Mesothelial cell of epicardium (in vitro differentiated cells): ENCODE measurements around the gene TOB2. TPM values are rescaled to one million over a fixed set of nuclear protein-coding genes. Genes with fewer than 3 reads are reported as not detected.

Source experiments
- DNase-seq, 2 experiments: peaks; one replicate each; pipeline ENCODE4 v3.0.0; 2021; ENCODE audit warnings: low spot score in 2 of 2; ENCODE audit not compliant: unreplicated experiment in 2 of 2
- H3K27ac Mint-ChIP-seq: 2 replicates; pipeline ENCODE4 v1.8.0; 2021; ENCODE audit warnings: mixed read lengths
- H3K27me3 Mint-ChIP-seq: 2 replicates; pipeline ENCODE4 v1.8.0; 2021; ENCODE audit warnings: low read depth, mixed read lengths
- H3K36me3 Mint-ChIP-seq: 2 replicates; pipeline ENCODE4 v1.8.0; 2021; ENCODE audit warnings: mixed read lengths
- H3K4me1 Mint-ChIP-seq: 2 replicates; pipeline ENCODE4 v1.8.0; 2021; ENCODE audit warnings: mixed read lengths
- H3K4me3 Mint-ChIP-seq: 2 replicates; pipeline ENCODE4 v1.8.0; 2021; ENCODE audit warnings: mild to moderate bottlenecking, moderate library complexity, mixed read lengths
- H3K9me3 Mint-ChIP-seq: 2 replicates; pipeline ENCODE4 v1.8.0; 2021; ENCODE audit warnings: mixed read lengths
- total RNA-seq: library from RNA; stranded (reverse); gene quantifications from 3 replicates; pipeline ENCODE4 v1.2.1, GENCODE V29; 2021
- TF ChIP-seq, protein P1 (sequence below): fragments of 200-600 bp; sonication (generic); IDR thresholded peaks from one replicate; pipeline ENCODE4 v1.5.0; 2021; ENCODE audit warnings: antibody characterized with exemption; ENCODE audit not compliant: unreplicated experiment

Gene TOB2, protein sequence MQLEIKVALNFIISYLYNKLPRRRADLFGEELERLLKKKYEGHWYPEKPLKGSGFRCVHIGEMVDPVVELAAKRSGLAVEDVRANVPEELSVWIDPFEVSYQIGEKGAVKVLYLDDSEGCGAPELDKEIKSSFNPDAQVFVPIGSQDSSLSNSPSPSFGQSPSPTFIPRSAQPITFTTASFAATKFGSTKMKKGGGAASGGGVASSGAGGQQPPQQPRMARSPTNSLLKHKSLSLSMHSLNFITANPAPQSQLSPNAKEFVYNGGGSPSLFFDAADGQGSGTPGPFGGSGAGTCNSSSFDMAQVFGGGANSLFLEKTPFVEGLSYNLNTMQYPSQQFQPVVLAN
- 40.2 to 44.0 TPM (median 42.1 TPM) in 3 replicates for total RNA-seq

DNA sequence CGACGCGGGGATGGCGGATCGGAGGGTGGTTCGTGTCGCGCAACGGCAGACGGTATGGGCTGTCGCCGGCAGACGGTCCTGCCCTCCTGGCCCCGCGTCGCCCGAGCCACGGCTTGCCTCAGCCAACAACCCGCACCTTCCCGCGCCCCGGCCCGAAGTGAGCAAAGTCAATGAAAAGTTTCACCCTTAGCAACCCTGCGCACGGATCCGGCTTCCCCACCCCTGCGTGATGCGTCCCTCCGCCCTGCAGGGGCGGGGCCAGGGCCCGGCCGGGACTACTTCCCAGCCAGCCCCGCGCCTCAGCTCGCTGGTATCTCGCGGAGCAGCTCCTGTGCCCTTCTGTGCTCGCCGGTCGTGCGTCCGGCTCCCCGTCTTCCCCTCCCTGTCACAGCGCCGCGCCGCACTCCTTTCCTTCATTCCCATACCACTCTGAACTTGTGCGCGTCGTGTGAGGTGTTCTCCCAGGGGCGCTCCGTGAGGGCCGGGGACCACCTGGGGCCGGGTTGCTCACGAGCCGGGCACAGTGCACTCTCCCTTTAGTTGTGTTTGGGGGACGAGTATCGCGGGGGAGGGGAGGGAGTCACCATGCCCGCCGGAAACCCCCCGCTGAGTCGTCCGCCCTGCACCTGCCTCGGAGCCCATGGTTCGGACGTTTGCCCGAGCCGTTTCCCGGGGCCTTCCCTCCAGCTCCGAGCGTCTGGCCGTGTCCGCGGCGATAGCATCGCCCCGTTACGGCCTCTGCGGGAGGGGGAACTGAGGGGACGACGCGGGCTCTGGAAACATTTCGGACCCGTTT is at the start of gene TOB2:
TSS of gene TOB2 (minus strand) at position 163 of the 796 bp plus-strand sequence. CDS start 9,456 bp downstream, outside the sequence.
- Mint-ChIP-seq H3K4me3 (peak within 1 kb of the TSS; percentile 98), H3K27me3 (no peaks in the 10 kb centered on the region), H3K36me3 (no peaks in the 10 kb centered on the region), H3K27ac (peak within 1 kb of the TSS; percentile 99), H3K4me1 (peaks cover 23% of the 10 kb centered on the region), H3K9me3 (no peaks in the 10 kb centered on the region)
- peak; percentile 84 to 95 for DNase-seq
- TF ChIP-seq, protein P1, sequence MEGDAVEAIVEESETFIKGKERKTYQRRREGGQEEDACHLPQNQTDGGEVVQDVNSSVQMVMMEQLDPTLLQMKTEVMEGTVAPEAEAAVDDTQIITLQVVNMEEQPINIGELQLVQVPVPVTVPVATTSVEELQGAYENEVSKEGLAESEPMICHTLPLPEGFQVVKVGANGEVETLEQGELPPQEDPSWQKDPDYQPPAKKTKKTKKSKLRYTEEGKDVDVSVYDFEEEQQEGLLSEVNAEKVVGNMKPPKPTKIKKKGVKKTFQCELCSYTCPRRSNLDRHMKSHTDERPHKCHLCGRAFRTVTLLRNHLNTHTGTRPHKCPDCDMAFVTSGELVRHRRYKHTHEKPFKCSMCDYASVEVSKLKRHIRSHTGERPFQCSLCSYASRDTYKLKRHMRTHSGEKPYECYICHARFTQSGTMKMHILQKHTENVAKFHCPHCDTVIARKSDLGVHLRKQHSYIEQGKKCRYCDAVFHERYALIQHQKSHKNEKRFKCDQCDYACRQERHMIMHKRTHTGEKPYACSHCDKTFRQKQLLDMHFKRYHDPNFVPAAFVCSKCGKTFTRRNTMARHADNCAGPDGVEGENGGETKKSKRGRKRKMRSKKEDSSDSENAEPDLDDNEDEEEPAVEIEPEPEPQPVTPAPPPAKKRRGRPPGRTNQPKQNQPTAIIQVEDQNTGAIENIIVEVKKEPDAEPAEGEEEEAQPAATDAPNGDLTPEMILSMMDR = no peak

DNA sequence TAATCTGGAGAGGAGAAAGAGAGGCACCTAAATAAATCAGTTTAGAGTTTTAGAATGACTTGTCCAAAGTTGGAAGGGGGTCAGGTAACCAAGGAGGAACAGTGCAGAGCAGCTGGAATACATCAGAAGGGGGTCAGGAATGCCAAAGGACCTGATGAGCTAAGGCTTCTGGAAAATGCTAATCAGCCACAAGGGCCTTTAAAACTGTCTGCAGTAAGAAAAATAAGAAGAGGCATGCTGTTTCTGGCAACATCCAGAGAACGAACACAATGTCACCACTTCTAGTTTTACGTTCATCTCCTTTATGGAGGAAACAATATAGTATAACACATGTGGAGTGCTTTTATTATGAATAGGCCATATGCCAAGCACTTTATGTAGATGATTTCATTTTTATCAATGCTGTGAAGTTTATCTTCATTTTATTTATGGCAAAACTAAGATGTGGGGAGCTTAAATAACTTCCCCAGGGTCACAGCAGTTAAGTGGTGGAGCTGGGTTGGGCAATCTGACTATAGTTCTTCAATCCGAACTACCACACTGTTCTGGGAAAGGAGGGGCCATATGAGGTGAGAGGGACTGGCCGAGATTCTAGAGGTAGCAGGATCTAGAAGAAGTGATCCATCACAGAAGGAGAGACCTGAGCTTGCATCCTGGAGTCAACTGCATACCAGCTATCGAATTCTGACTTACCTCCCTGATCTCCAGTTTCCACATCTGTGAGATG is 44.9 kb upstream of the TOB2 start:
- peak overlapping the region; percentile 8 for H3K27ac Mint-ChIP-seq
- no peak overlapping the region for H3K4me3 Mint-ChIP-seq
- H3K36me3 Mint-ChIP-seq = no peaks in the 10 kb centered on the region
- TF ChIP-seq, protein P1 = no peak
- peaks cover 18% of the 10 kb centered on the region for H3K4me1 Mint-ChIP-seq
- no peaks in the 10 kb centered on the region for H3K27me3 Mint-ChIP-seq
- no peak for DNase-seq
- no peaks in the 10 kb centered on the region for H3K9me3 Mint-ChIP-seq

DNA sequence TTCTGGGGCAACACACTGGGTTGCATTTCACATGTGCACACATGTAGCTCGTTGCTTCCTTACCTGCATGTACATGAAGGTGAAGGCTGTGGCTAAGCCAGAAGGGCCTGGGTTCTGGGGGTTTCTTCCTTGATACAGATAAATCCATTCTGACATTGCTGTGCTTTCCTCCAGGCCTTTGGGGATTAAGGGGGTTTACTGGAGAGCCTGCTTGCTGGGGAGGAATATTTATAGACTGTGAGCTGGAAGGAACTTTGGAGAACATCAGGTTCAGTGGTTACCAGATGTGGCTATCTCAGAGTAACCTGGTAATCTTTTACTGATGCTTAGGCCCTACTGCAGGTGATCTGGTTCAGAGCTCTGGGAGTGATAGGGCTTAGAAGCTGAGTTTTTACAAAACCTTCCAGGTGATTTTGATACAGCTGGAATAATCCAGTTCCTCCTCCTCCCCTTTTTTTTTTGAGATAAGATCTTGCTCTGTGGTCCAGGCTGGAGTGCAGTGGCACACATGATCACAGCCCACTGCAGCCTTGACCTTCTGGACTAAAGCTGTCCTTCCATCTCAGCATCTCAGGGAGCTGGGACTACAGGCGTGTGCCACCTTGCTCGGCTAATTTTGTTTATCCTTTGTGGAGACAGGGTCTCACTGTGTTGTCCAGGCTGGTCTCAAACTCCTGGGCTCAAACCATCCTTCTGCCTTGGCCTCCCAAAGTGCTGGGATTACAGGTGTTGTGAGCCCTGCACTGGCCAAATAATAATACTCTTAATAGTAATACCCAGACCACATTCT is 42.2 kb upstream of the TOB2 start:
- no peak for DNase-seq
- Mint-ChIP-seq H3K27me3 (no peaks in the 10 kb centered on the region), H3K4me3 (no peak overlapping the region), H3K9me3 (no peaks in the 10 kb centered on the region), H3K4me1 (peaks cover 18% of the 10 kb centered on the region), H3K27ac (no peak overlapping the region), H3K36me3 (no peaks in the 10 kb centered on the region)
- TF ChIP-seq, protein P1 = no peak

- H3K9me3 Mint-ChIP-seq = no peaks in the 10 kb centered on the region
- H3K27ac Mint-ChIP-seq = no peak overlapping the region
- no peak for DNase-seq
- TF ChIP-seq, protein P1 = no peak
- H3K4me1 Mint-ChIP-seq = peaks cover 18% of the 10 kb centered on the region
- no peak overlapping the region for H3K4me3 Mint-ChIP-seq
- H3K27me3 Mint-ChIP-seq = no peaks in the 10 kb centered on the region
- H3K36me3 Mint-ChIP-seq = no peaks in the 10 kb centered on the region
These were observed 41.5 kb upstream of the TOB2 start for GRCh38 chr22:41488076-41488475.
